HEK293T (cell line): ENCODE measurements around the gene NEURL1.

ENCODE experiments used
- CTCF ChIA-PET: fragments of 350-600 bp; formaldehyde crosslinking; extraction: SDS; loops from one replicate; lab custom pipeline; 2021; ENCODE audit warnings: antibody characterized with exemption, inconsistent platforms; lab: Yijun Ruan, JAX
- POLR2A ChIA-PET: fragments of 350-600 bp; formaldehyde crosslinking; extraction: SDS; loops from one replicate; lab custom pipeline; 2020; ENCODE audit warnings: antibody characterized with exemption, inconsistent platforms; lab: Yijun Ruan, JAX
- DNase-seq: peaks from one replicate; pipeline ENCODE4 v3.0.0; 2012; ENCODE audit warnings: mixed read lengths; ENCODE audit errors: extremely low spot score
- ARNT ChIP-seq: fragments of 450-650 bp; IDR thresholded peaks from 2 replicates; pipeline ENCODE4 v1.6.1; 2017; ENCODE audit warnings: mild to moderate bottlenecking
- BHLHE40 ChIP-seq: fragments of 450-650 bp; IDR thresholded peaks from 2 replicates; pipeline ENCODE4 v1.6.1; 2016; ENCODE audit warnings: mild to moderate bottlenecking, moderate library complexity, borderline replicate concordance
- CTBP1 ChIP-seq: fragments of 450-650 bp; IDR thresholded peaks from 2 replicates; pipeline ENCODE4 v1.6.1; 2016; ENCODE audit warnings: borderline replicate concordance
- ELF4 ChIP-seq: fragments of 450-650 bp; IDR thresholded peaks from 2 replicates; pipeline ENCODE4 v1.6.1; 2017; ENCODE audit warnings: antibody characterized with exemption
- FOXA1 ChIP-seq: fragments of 450-650 bp; IDR thresholded peaks from 2 replicates; pipeline ENCODE4 v1.6.1; 2016; ENCODE audit warnings: mild to moderate bottlenecking
- FOXK2 ChIP-seq: fragments of 450-650 bp; IDR thresholded peaks from 2 replicates; pipeline ENCODE4 v1.6.1; 2016; ENCODE audit warnings: mild to moderate bottlenecking
- FOXM1 ChIP-seq: fragments of 450-650 bp; IDR thresholded peaks from 2 replicates; pipeline ENCODE4 v1.6.1; 2017; ENCODE audit warnings: mild to moderate bottlenecking, borderline replicate concordance
- HDGF ChIP-seq: fragments of 450-650 bp; IDR thresholded peaks from 2 replicates; pipeline ENCODE4 v1.6.1; 2017; ENCODE audit warnings: antibody characterized with exemption, borderline replicate concordance
- L3MBTL2 ChIP-seq: fragments of 450-650 bp; conservative IDR thresholded peaks from 2 replicates; pipeline ENCODE4 v1.6.1; 2016; ENCODE audit warnings: mild to moderate bottlenecking
- LEF1 ChIP-seq: fragments of 450-650 bp; IDR thresholded peaks from 2 replicates; pipeline ENCODE4 v1.6.1; 2017; ENCODE audit warnings: mild to moderate bottlenecking, borderline replicate concordance
- NFRKB ChIP-seq: fragments of 450-650 bp; IDR thresholded peaks from 2 replicates; pipeline ENCODE4 v1.6.1; 2016; ENCODE audit warnings: mild to moderate bottlenecking, moderate library complexity
- PKNOX1 ChIP-seq: fragments of 450-650 bp; IDR thresholded peaks from 2 replicates; pipeline ENCODE4 v1.6.1; 2016
- SP1 ChIP-seq: fragments of 450-650 bp; IDR thresholded peaks from 2 replicates; pipeline ENCODE4 v1.6.1; 2017
- SUZ12 ChIP-seq: fragments of 450-650 bp; IDR thresholded peaks from 2 replicates; pipeline ENCODE4 v1.6.1; 2016; ENCODE audit warnings: mild to moderate bottlenecking
- TARDBP ChIP-seq: fragments of 450-650 bp; IDR thresholded peaks from 2 replicates; pipeline ENCODE4 v1.6.1; 2016
- ZNF384 ChIP-seq: fragments of 450-650 bp; IDR thresholded peaks from 2 replicates; pipeline ENCODE4 v1.6.1; 2016

The NEURL1 gene

GRCh38 chr10:103610083-103610472, 116.6 kb downstream of the NEURL1 start:
- ChIA-PET POLR2A (interaction anchor here (1.0 kb wide), 1 partner anchor 51 kb away, joined by 3 read pairs; no protein-coding TSS in a partner anchor), CTCF (interaction anchor here (1.1 kb wide), 1 partner anchor 75 kb away, joined by 4 read pairs; no protein-coding TSS in a partner anchor)
- TF ChIP-seq BHLHE40 (no peak), FOXK2 (no peak), HDGF (no peak), CTBP1 (no peak), FOXA1 (no peak)
- DNase-seq, result no peak

- DNase-seq, result no peak
- CTCF ChIA-PET, result no interaction called here
- POLR2A ChIA-PET, result no interaction called here
- TF ChIP-seq ELF4 (no peak), FOXK2 (no peak), FOXM1 (no peak), ZNF384 (no peak)
Observed at GRCh38 chr10:103610921-103611511, 117.5 kb downstream of the NEURL1 start.

GRCh38 chr10:103612462-103613365, 119.2 kb downstream of the NEURL1 start:
- no peak for DNase-seq
- ChIA-PET POLR2A (no interaction called here), CTCF (no interaction called here)
- no peak for TF ChIP-seq TARDBP
- TF ChIP-seq FOXK2, result no peak
- TF ChIP-seq CTBP1, result no peak
- no peak for TF ChIP-seq NFRKB
- TF ChIP-seq HDGF, result no peak
- TF ChIP-seq L3MBTL2, result no peak
- no peak for TF ChIP-seq SUZ12
- no peak for TF ChIP-seq ELF4

- no peak for DNase-seq
- TF ChIP-seq TARDBP (no peak), ARNT (no peak), SP1 (no peak), CTBP1 (no peak), L3MBTL2 (no peak), ELF4 (no peak), FOXA1 (no peak), NFRKB (no peak), SUZ12 (no peak), BHLHE40 (no peak)
- ChIA-PET POLR2A (no interaction called here), CTCF (interaction anchor here (0.7 kb wide), 1 partner anchor 70 kb away, joined by 5 read pairs; no protein-coding TSS in a partner anchor)
Observed at GRCh38 chr10:103613616-103614015, 120.1 kb downstream of the NEURL1 start.

GRCh38 chr10:103614306-103615158, 121.0 kb downstream of the NEURL1 start:
- DNase-seq, result no peak
- POLR2A ChIA-PET, result interaction anchor here (1.4 kb wide), 1 partner anchor 47 kb away, joined by 4 read pairs; no protein-coding TSS in a partner anchor
- CTCF ChIA-PET, result interaction anchor here (0.7 kb wide), 1 partner anchor 69 kb away, joined by 5 read pairs; no protein-coding TSS in a partner anchor
- TF ChIP-seq FOXM1, result no peak
- no peak for TF ChIP-seq FOXA1
- no peak for TF ChIP-seq L3MBTL2
- TF ChIP-seq FOXK2, result no peak
- no peak for TF ChIP-seq BHLHE40
- no peak for TF ChIP-seq SP1
- TF ChIP-seq LEF1, result no peak
- TF ChIP-seq ZNF384, result no peak
- TF ChIP-seq HDGF, result no peak
- TF ChIP-seq TARDBP, result no peak
- no peak for TF ChIP-seq CTBP1
- TF ChIP-seq SUZ12, result no peak
- TF ChIP-seq PKNOX1, result no peak
- TF ChIP-seq NFRKB, result no peak
- TF ChIP-seq ARNT, result no peak
- no peak for TF ChIP-seq ELF4

GRCh38 chr10:103616705-103617601, 123.4 kb downstream of the NEURL1 start:
- POLR2A ChIA-PET, result no interaction called here
- no peak for DNase-seq

More at GRCh38 chr10:103616705-103617601, 123.4 kb downstream of the NEURL1 start:
- TF ChIP-seq CTBP1, result no peak
- CTCF ChIA-PET, result no interaction called here
